Measurements from ENCODE around the gene COL25A1. TPM values are rescaled to one million over a fixed set of nuclear protein-coding genes. Genes with fewer than 3 reads are reported as not detected.

COL25A1 gene
- total RNA-seq, 1 donor from 2014 or later = 4.3 TPM

DNA sequence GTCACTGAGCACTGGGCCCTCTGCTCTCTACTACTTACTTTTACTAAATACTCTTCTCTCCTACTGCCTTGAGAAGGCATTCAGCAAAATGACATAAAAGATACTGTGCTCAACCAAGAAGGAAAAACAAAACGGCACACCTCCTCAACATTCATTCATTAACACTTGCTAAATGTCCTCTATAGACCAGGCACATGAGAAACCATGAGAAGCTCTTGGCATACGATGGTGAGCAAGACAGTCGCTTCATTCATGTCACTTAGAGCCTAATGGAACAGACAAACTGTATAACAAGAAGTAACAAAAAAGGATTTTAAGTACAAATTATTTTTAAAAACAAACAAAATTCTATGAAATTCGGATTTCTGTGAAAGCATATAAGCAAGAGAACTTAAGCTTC is 38.7 kb downstream of the COL25A1 start:
- TF ChIP-seq, protein P1, sequence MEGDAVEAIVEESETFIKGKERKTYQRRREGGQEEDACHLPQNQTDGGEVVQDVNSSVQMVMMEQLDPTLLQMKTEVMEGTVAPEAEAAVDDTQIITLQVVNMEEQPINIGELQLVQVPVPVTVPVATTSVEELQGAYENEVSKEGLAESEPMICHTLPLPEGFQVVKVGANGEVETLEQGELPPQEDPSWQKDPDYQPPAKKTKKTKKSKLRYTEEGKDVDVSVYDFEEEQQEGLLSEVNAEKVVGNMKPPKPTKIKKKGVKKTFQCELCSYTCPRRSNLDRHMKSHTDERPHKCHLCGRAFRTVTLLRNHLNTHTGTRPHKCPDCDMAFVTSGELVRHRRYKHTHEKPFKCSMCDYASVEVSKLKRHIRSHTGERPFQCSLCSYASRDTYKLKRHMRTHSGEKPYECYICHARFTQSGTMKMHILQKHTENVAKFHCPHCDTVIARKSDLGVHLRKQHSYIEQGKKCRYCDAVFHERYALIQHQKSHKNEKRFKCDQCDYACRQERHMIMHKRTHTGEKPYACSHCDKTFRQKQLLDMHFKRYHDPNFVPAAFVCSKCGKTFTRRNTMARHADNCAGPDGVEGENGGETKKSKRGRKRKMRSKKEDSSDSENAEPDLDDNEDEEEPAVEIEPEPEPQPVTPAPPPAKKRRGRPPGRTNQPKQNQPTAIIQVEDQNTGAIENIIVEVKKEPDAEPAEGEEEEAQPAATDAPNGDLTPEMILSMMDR (IDR thresholded peaks at IDR 0.05; ENCODE audit: insufficient read depth, low read length, poor library complexity, severe bottlenecking) = no peak
- Histone ChIP-seq H3K27me3 (ENCODE audit: control insufficient read depth, insufficient read depth, low read length) (no peaks in the 10 kb centered on the region), H3K36me3 (ENCODE audit: control insufficient read depth, insufficient read depth, low read length) (no peaks in the 10 kb centered on the region), H3K4me3 (ENCODE audit: low read depth, low read length) (no peak overlapping the region)
- no peak for DNase-seq (ENCODE audit: low read depth)

DNA sequence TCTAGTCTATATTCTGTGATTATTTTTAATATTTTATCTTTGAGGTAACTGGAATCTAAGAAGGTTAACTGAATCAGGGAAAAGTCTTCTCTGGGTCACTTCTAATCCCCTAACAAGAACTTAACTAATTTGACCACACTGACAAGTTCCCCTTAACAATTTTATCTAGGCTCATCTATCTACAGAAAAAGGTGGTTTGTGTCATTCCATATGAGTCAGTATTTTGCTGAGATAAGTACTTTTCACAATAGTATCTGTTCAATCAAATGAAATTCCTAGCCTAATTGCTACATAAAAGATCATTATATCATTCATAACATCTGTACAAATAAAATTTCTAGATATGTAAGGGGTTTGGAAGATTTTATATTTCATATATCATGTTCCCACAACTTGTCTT is 45.6 kb downstream of the COL25A1 start:
- DNase-seq (ENCODE audit: low read depth) = no peak
- H3K27me3 ChIP-seq (ENCODE audit: control insufficient read depth, insufficient read depth, low read length) = no peaks in the 10 kb centered on the region
- H3K36me3 ChIP-seq (ENCODE audit: control insufficient read depth, insufficient read depth, low read length) = no peaks in the 10 kb centered on the region
- H3K4me3 ChIP-seq (ENCODE audit: low read depth, low read length) = no peak overlapping the region
- TF ChIP-seq, protein P1 (IDR thresholded peaks at IDR 0.05; ENCODE audit: insufficient read depth, low read length, poor library complexity, severe bottlenecking) = no peak

DNA sequence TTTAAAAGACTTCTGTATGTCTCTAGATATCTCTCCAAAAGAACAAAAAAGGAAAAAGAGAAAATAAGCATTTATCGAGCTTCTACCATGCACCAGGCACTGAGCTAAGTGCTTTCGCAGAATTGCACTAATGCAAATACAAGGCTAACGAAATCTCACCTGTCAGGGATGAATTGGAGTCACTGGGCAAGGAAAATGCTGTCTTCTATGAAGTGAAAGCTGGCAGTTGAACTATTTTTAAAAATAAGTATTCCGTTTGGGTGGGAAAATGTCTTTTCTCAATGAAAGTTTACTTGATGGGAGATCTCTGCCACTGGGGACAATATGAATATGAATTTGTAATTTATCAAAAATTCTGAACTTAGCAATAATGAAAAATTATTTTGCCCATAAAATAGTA is 47.6 kb downstream of the COL25A1 start:
- no peak for DNase-seq (ENCODE audit: low read depth)
- TF ChIP-seq, protein P1 (IDR thresholded peaks at IDR 0.05; ENCODE audit: insufficient read depth, low read length, poor library complexity, severe bottlenecking) = no peak
- H3K27me3 ChIP-seq (ENCODE audit: control insufficient read depth, insufficient read depth, low read length) = no peaks in the 10 kb centered on the region
- H3K36me3 ChIP-seq (ENCODE audit: control insufficient read depth, insufficient read depth, low read length) = no peaks in the 10 kb centered on the region
- H3K4me3 ChIP-seq (ENCODE audit: low read depth, low read length) = no peak overlapping the region

DNA sequence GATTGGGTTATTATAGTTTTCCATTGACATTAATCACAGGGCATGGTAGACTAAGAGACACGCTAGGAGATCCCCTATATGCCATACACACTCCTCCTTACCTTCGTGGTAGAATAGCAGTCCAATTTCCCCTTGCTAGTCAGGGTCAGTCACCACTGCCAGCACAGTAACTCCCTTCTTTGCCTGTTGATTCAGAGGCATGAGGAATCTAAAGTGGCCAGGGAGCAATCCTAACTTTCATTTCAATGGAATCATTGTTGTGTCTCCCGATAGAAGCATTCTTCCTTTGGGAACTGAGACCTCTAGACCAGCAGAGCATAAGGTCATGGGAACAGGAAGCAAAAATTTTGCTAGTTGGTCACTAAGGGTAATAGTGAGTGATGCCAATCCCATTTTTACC is 51.1 kb downstream of the COL25A1 start:
- H3K27me3 ChIP-seq (ENCODE audit: control insufficient read depth, insufficient read depth, low read length) = no peaks in the 10 kb centered on the region
- DNase-seq (ENCODE audit: low read depth) = no peak
- TF ChIP-seq, protein P1 (IDR thresholded peaks at IDR 0.05; ENCODE audit: insufficient read depth, low read length, poor library complexity, severe bottlenecking) = no peak
- no peak overlapping the region for H3K4me3 ChIP-seq (ENCODE audit: low read depth, low read length)
- no peaks in the 10 kb centered on the region for H3K36me3 ChIP-seq (ENCODE audit: control insufficient read depth, insufficient read depth, low read length)

DNA sequence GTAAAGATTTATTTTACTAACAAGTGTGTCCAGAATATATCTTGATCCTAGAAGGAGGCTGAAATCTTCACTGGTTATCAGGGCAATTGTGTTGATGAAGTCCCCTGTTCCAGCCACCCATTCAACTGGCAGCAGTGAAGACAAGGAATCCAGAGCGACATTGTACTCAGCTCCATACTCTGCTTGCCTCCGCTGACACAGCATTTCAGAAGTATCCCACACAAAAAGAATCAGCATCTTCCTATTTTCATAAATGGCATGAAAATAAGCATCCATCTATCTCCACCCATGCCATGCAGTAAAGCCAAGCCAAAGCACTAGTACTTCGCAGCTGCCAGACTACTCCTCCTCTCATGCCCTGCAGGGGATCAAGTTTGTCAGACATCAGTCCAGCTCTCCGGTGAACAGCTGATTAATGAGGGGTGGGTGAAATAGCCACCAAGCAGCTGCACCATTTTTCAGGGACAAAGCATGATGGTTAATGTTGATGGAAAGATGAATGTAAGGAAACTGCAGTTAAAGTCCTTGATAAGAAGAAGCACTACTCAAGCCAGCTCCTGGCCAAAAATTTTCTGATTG is 54.0 kb downstream of the COL25A1 start:
- no peak for DNase-seq (ENCODE audit: low read depth)
- TF ChIP-seq, protein P1 (IDR thresholded peaks at IDR 0.05; ENCODE audit: insufficient read depth, low read length, poor library complexity, severe bottlenecking) = no peak
- Histone ChIP-seq H3K27me3 (ENCODE audit: control insufficient read depth, insufficient read depth, low read length) (no peaks in the 10 kb centered on the region), H3K4me3 (ENCODE audit: low read depth, low read length) (no peak overlapping the region), H3K36me3 (ENCODE audit: control insufficient read depth, insufficient read depth, low read length) (no peaks in the 10 kb centered on the region)

DNA sequence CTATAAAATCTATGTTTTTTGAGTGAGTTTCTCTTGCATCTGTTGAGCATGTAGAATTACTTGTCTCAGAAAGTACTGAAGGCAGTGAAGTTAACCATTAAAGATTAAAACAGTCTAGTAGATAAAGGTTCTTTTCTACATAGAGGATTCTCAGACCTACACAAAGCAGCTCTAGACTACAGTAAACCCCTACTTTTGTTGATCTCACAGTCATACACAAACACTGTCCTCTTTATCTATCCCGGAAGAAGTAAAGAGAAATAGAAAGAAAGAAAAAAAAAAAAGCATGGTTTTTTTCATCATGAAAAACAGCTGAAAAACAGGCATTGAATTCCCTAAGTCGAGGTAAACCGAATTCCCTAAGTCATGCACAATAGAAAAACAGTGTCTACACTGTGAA is 58.6 kb downstream of the COL25A1 start:
- DNase-seq (ENCODE audit: low read depth) = no peak
- Histone ChIP-seq H3K36me3 (ENCODE audit: control insufficient read depth, insufficient read depth, low read length) (no peaks in the 10 kb centered on the region), H3K27me3 (ENCODE audit: control insufficient read depth, insufficient read depth, low read length) (no peaks in the 10 kb centered on the region), H3K4me3 (ENCODE audit: low read depth, low read length) (no peak overlapping the region)
- TF ChIP-seq, protein P1 (IDR thresholded peaks at IDR 0.05; ENCODE audit: insufficient read depth, low read length, poor library complexity, severe bottlenecking) = no peak
